Occipital lobe (tissue), 3 donors: ENCODE measurements around the gene ZEB2. TPM values are rescaled to one million over a fixed set of nuclear protein-coding genes. Genes with fewer than 3 reads are reported as not detected.

ENCODE experiments used
- DNase-seq: peaks from one replicate; lab custom pipeline; 2025; lab: John Stamatoyannopoulos, UW
- small RNA-seq: library from RNA; depleted of rRNA; stranded (forward); fragments of <200 nt; gene quantifications from one replicate; pipeline ENCODE3, GENCODE V24; 2014
- total RNA-seq: library from RNA; depleted of rRNA; stranded (reverse); fragments of >200 nt; gene quantifications from one replicate; pipeline ENCODE4 v1.2.3, GENCODE V29; 2014

Gene ZEB2
- total RNA-seq, 1 donor from 2014 or later: 430 TPM

DNA sequence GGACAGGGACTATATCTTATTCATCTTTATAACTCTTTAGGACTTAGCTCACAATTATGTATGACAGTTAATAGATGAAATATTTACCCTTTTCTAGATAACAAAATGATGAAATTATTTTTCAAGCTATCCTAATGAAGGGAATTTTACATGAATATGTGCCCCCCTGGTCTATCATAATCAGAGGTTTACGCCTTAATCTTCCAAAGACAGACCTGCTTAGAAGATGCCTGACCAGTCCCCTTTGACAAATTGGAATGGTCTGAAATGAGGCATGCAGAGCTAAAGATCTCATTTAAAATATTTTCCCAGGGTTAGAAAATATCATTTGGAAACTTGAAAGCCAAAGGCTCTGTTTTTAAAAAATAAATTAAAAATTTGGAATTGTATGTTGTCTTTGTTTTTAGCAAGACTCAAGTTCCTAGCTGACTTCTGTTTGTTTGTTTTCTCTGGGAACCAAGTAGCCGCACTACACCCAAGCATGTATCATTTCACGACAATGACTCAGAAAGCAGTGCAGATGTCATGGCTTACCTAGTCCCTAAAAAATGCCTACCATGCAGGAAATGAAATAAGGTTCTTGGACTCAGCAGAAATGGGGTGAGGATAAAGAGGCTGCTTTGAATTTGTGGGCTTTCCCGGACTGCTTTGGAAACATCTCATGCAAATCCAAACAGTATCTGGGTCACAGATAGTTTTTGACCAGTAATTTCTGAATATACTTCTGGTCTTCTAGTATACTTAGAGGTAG is 162.1 kb downstream of the ZEB2 start:
- no peak for DNase-seq

DNA sequence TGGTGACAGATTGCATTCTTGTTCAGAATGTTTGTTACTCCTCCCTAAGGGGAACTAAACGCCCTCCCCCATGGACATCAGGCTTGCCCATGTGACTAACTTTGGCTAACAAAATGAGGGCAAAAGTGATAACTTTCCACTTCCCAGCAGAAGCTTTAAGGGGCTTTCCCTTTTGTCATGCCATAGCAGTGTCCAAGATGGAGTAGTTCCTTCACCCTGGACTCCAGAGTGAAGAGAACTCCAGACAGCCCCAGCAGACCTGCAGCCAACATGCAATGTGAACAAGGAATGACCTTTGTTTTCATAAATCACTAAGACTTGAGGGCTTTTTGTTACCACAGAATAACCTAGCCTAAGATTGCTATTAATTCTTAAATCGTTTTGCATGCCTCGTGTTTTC is 163.5 kb downstream of the ZEB2 start:
- no peak for DNase-seq

DNA sequence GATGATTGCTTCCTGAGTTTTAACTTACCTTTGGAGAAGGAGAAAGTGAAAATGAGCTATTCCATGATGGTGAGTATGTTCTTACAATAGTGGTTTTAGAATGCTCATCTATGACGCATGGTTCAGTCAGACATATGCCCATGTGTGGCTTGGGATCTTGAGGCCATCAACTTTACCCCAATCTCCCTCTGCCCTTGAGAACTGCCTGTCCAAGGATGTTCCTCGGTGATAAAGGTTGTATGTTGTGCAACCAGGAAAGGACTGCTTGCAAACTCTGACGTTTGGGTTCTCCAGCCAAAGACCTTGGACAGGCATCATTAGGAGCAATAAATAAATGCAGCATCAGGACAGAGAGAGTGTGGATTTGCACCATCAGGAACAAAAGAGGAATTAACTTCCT is 165.0 kb downstream of the ZEB2 start:
- DNase-seq: no peak

DNA sequence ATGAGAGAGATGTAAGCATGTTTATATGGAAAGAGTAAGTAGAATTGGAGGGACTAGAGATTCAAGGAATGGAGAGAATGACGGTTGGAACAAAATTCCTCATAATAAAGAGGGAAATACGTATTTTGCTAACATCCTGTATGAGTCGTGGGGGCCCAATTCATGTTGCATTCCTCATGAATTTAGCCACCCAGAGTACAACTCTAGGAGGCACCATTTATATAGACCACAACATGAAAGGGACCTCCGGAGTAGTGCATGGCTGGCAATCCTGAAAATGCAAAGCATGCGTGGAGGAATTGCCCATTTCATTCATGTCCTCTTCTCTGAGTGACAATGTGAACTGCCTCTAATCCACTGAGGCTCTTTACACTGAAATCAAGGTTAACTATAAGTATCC is 168.2 kb downstream of the ZEB2 start:
- no peak for DNase-seq

DNA sequence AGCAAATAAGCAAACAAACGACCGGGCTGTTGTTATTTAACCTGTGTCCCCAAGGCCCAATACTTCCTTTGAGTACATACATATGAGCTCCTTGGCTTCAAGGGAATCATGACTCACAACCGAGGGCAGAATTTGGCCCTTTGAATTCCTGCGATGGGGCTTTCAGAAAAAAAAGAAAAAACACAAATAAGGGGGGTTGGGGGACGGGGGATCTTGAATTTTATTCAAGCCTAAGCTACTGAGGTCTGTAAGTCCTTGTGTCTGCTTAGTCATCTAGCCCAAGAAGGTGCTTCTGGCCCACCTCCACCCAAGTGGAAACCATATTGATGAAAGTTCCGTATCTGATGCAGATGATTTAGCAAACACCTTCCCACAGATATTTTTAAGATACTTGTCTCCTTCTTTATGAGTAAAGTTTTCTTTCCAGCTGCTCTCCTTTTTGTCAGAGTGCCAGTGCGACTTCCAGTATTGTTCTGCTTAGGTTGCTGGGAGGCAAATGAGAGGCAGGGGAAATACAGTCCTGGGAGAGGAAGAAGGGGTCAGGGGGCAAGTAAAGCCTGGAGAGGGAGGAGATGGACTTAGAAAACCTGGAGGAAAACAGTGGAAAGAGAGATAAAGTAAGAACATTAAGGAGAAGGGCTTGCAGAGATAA is 169.6 kb downstream of the ZEB2 start:
- DNase-seq: no peak

DNA sequence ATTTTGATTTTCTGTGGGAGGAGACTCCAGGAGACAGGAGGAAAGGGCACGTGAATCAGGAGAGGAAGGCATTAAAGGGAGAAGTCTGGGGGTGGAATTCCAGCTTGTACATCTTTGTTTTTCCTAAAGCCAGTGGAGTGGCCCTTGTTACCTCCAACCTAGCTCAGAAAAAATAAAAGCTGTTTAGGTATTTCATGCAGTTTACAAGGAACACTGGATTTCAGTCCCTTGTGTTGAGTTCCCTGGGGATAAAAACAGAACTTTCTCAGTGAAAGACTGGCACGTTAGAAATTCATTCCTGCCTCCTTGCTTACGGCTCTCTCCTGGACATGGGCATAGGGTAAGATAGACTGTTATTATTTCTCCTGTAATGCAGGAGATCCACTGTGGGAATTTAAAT is 170.2 kb downstream of the ZEB2 start:
- DNase-seq: no peak

DNA sequence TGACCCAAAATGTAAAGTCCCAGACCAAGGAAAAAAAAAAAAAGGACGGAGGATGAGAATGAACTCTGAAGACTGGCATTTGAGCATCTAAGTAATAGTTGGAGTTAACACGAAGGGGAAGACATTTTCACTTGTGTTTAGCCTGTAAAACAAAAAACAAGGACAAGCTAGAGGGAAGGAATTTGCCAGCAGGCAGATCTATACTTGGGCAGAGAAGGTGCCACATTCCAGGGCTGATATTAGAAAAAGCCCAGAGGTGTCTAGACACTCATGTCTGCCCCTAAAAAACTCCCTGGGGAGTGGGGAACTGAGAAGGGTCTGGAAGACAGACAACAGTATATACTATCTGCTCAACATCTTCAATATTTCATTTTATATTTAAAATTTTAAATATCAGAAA is 171.1 kb downstream of the ZEB2 start:
- no peak for DNase-seq

DNA sequence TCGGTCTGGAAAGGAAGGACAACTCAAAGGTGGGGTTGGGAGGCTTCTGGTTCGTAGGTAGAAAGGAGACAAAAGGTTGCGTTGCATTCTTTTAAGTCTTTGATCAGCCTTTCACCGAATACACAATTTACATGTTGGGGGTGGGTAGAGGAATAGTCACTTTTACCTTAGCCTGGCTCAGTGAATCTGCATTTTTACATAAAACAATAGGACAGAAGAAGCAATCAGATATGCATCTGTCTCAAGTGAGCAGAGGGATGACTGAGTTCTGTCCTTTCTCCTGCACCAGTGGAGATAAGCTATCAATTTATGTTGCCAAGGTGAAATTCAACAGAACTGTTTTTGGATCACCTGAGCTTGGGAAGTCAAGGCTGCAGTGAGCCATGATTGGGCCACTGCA is 173.7 kb downstream of the ZEB2 start:
- DNase-seq: no peak

DNA sequence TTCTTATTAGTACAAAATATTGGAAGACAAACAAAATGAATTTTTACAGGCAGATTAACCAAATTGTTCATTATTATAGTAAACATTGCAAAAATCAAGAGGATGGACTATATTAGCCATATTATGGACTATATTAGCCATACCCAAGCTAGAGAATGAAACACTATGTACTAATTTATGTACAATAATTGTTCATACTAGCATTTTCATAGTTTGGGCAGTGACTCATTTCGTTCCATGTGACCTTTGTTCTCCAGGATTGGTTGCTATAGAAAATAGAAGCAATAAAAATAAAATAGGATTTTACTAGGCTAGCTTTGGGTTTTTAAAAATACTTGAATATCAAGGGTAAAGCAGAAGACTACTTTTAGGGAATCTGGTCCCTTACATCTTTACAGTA is 176.8 kb downstream of the ZEB2 start:
- no peak for DNase-seq

DNA sequence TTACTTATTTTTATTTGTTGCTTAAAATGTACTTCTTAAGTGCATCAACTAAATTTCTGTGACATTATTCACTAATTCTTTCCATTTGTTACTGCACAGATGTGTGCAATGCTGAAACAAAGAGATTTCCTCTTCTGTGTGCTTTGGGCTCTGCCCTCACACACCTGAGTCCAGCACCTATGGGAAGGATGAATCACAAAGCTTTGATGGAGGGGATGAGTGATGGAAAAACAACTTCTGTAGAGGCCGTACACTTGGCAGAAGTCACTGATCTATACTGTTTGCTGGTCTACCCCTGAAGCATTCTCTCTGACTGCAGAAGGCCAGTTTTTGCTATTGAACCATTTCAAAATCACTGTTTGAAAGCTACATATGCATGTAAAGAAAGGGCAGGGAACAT is 178.4 kb downstream of the ZEB2 start:
- no peak for DNase-seq

DNA sequence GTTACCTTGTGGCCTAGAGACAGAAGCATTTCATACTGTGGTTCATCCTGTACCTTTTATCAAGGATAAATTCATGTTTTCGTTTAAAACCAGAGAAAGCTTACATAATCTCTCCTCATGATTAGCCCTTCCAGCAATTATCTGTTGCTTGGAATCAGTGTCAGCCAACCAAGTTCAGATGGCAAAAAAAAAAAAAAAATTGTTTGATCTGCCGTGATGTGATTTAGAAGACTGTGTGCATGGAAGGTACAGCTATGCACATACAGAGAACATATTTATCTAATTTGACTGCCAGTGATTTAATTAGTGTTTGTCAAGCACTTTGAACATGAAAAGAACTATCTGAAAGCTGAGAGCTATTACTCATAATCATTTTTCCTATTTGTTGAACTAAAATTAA is 180.9 kb downstream of the ZEB2 start:
- no peak for DNase-seq

DNA sequence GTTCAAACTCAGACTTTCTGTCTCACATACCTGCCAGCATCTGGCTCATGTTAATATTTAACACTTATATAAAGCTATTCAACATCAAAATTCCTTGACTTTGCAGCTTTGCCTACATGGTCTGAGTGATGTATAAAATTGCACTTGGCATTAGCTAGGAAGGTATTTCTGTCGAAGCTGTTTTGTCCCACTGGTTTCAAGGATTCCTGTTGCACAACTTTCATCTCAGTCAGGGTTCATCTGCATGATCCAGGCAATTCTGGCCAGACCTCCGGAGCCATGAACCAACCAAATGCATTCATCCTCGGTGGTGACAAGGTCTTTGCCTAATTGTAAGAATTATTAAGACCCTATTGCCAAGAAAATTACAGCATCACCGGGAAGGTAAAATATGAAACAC is 185.4 kb downstream of the ZEB2 start:
- no peak for DNase-seq

Small RNA genes within 50 kb of the gene (small RNA-seq; reads per million reads assigned to genes)
- gene RF01987: not detected
